Measurements from ENCODE around the gene BCL2.

DNA sequence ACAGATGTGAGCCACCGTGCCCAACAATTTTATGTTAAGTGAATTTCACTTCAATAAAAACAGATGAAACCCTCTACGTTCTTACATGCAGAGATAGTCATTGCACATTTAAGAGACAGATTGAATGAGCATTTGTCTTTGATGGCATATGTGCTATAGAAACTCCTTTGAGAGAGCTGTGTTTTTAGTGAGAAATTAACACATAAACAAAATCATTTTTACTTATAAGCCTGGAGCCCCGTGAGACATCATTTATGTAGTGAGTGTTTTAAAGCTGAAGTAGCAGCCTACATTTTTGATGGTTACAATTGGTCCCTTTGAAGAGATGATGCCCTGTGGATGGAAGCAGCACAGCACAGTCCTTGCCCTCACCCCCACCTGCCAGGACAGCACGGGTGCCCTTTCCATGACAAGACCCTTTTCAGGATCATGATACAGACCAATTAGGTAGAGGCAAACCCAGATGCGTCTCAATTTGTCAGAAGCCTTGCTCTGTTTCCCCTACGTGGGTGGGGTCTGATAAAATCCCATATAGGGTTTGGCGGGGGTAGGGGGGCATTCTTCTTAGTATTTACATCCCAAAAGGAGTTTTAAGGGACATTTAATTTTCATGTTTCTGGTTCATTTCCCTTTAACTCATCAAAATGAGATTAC, 237.1 kb downstream of the BCL2 start:
- TF ChIP-seq, protein P1, sequence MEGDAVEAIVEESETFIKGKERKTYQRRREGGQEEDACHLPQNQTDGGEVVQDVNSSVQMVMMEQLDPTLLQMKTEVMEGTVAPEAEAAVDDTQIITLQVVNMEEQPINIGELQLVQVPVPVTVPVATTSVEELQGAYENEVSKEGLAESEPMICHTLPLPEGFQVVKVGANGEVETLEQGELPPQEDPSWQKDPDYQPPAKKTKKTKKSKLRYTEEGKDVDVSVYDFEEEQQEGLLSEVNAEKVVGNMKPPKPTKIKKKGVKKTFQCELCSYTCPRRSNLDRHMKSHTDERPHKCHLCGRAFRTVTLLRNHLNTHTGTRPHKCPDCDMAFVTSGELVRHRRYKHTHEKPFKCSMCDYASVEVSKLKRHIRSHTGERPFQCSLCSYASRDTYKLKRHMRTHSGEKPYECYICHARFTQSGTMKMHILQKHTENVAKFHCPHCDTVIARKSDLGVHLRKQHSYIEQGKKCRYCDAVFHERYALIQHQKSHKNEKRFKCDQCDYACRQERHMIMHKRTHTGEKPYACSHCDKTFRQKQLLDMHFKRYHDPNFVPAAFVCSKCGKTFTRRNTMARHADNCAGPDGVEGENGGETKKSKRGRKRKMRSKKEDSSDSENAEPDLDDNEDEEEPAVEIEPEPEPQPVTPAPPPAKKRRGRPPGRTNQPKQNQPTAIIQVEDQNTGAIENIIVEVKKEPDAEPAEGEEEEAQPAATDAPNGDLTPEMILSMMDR (IDR thresholded peaks at IDR 0.05): no peak
- TF ChIP-seq POLR2AphosphoS5 (IDR thresholded peaks at IDR 0.05): no peak
- no peak for TF ChIP-seq POLR2A (IDR thresholded peaks at IDR 0.05)
